Thymus (tissue), 11 donors: ENCODE results near the gene WNT5A. TPM values are rescaled to one million over a fixed set of nuclear protein-coding genes. Genes with fewer than 3 reads are reported as not detected.

ENCODE experiments used
- DNase-seq, 9 donors: peaks; one replicate each; pipeline ENCODE4 v3.0.0-alpha.2; 2013; ENCODE audit warnings: low spot score in 9 of 9, low read depth in 6 of 9, missing footprints in 1 of 9
- H3K27ac ChIP-seq, 2 donors: one replicate each; pipeline ENCODE4 v1.5.1; 2013; ENCODE audit warnings: control low read depth in 1 of 2, low read depth in 1 of 2, low read length in 1 of 2, mild to moderate bottlenecking in 1 of 2, moderate library complexity in 1 of 2
- H3K27me3 ChIP-seq, 2 donors: one replicate each; pipeline ENCODE4 v1.5.1; 2013; ENCODE audit warnings: low read length in 1 of 2; ENCODE audit not compliant: control insufficient read depth in 2 of 2, insufficient read depth in 1 of 2
- H3K36me3 ChIP-seq, 2 donors: one replicate each; pipeline ENCODE4 v1.5.1; 2013; ENCODE audit warnings: low read length in 1 of 2, mild to moderate bottlenecking in 1 of 2, moderate library complexity in 1 of 2; ENCODE audit not compliant: control insufficient read depth in 2 of 2, insufficient read depth in 2 of 2
- H3K4me1 ChIP-seq, 2 donors: one replicate each; pipeline ENCODE4 v1.5.1; 2013; ENCODE audit warnings: low read length in 2 of 2; ENCODE audit not compliant: control insufficient read depth in 2 of 2, insufficient read depth in 2 of 2
- H3K4me3 ChIP-seq, 2 donors: one replicate each; pipeline ENCODE4 v1.5.1; 2013; ENCODE audit warnings: low read length in 2 of 2, control low read depth in 1 of 2, mild to moderate bottlenecking in 1 of 2
- H3K9me3 ChIP-seq, 2 donors: one replicate each; pipeline ENCODE4 v1.5.1; 2013; ENCODE audit warnings: low read length in 1 of 2, mild to moderate bottlenecking in 1 of 2; ENCODE audit not compliant: control insufficient read depth in 2 of 2, insufficient read depth in 1 of 2
- WGBS: extraction: QIAGEN DNeasy Blood & Tissue Kit; methylation state at CpG from one replicate; pipeline ENCODE4 v1.1.7; 2013; 5-methylcytosine and 5-hydroxymethylcytosine counted together
- polyA plus RNA-seq: library from polyadenylated mRNA; stranded (reverse); fragments of 200-250 nt; gene quantifications from one replicate; pipeline ENCODE4 v1.2.3, GENCODE V29; 2013
- total RNA-seq: library from RNA; stranded (reverse); fragments of 120-200 nt; gene quantifications from one replicate; pipeline ENCODE4 v1.2.4, GENCODE V29; 2013
- donor health status: healthy.

The WNT5A gene
- total and polyA plus RNA-seq, 2 donors, result 2.9 to 5.5 TPM

DNA sequence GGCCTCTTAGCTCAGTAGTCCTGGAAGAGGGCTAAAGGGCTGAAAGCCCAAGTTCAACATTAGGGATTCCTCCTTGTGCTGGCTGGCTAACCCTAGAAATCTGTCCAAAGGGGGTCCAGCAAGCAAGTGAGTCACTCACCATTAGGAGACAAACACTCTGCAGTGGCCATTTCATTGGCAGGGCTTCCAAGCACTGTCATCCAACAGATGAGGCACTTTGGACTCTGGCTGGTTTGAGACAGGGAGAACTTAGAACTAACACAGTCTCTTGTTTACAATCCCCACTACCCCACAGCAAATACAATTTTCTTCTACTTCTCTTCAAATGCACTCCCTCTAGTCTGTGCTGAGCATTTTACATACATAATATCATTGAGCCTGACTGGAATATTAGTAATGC, 10.1 kb upstream of the WNT5A start:
- Histone ChIP-seq H3K4me3 (no peak overlapping the region), H3K27me3 (peaks cover 2 to 9% of the 10 kb centered on the region in 2 donors), H3K36me3 (no peaks in the 10 kb centered on the region), H3K9me3 (no peaks in the 10 kb centered on the region), H3K27ac (no peak overlapping the region), H3K4me1 (no peaks in the 10 kb centered on the region)
- DNase-seq, result no peak

DNA sequence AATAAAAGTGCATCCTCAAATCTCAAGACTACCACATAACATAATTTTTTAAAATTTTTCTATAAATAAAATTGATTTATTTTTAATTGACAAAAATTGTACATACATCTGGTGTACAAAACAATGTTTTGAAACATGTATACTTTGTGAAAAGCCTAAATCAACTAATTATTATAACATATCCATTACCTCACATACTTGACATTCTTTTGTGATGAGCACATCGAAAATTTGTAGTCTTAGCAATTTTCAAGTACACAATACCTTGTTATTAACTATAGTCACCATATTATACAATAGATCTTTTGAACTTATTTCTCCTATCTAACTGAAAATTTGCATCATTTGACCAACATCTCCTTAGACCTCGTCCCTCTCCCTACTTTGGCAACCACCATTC, 7.9 kb upstream of the WNT5A start:
- 91% methylated on average over 2 of the region's 2 CpGs for WGBS
- no peak overlapping the region for H3K4me3 ChIP-seq
- H3K27ac ChIP-seq, result no peak overlapping the region
- peaks cover 0 to 4% of the 10 kb centered on the region in 2 donors for H3K4me1 ChIP-seq
- peaks cover 18 to 32% of the 10 kb centered on the region in 2 donors for H3K27me3 ChIP-seq
- no peaks in the 10 kb centered on the region for H3K36me3 ChIP-seq
- no peak for DNase-seq
- H3K9me3 ChIP-seq, result no peaks in the 10 kb centered on the region

DNA sequence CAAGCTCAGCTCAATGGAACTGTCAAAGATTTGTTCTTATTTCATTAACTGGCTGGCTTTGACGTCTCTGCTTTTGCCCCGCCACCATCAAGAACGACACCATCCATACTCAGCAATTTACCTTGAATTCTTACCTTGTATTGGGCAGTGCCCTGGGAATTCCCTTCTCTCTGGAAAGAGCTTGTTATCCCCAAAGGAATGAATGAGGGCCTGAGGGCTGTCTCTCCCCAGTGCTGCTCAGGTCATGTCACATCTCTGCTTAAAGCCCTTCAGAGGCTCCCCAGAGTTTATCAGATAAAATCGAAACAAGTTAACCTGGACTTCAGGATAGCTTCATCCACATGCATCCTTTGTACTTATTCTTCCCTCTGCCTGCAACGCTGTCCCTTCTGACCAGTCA, 5.9 kb upstream of the WNT5A start:
- peaks cover 4 to 19% of the 10 kb centered on the region in 2 donors for H3K4me1 ChIP-seq
- no peak for DNase-seq
- 89% methylated on average over 5 of the region's 5 CpGs for WGBS
- H3K27me3 ChIP-seq, result peaks cover 33 to 49% of the 10 kb centered on the region in 2 donors
- no peaks in the 10 kb centered on the region for H3K9me3 ChIP-seq
- no peak overlapping the region for H3K4me3 ChIP-seq
- no peaks in the 10 kb centered on the region for H3K36me3 ChIP-seq
- no peak overlapping the region for H3K27ac ChIP-seq

DNA sequence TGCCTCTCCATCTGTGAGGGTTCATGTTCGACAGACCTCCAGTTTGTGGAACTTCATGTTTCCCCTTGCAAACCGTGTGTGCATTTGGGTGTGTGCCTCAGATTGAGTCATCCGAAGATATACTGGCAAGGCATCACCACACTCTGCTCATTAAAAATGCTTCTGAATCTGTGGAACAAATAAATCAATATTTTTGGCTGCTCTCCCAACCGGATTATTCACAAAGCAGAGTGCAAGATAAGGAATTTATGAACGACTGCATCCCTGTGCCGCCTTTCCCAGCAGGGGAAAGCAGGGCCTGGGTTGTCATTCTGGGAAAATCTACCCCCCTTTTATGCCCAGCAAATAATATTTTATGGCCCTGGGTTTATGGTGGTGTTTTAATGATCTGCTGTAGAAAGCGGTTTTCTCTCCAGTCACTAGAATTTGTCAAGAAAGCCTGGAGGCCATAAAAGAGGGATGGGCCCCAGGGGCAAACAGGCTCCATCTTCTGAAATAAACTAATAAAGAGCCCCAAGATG, 4.2 kb upstream of the WNT5A start:
- no peak overlapping the region for H3K4me3 ChIP-seq
- WGBS, result 82% methylated on average over 7 of the region's 7 CpGs
- peaks cover 43 to 65% of the 10 kb centered on the region in 2 donors for H3K27me3 ChIP-seq
- H3K27ac ChIP-seq, result no peak overlapping the region
- peaks cover 4 to 31% of the 10 kb centered on the region in 2 donors for H3K4me1 ChIP-seq
- H3K9me3 ChIP-seq, result peaks cover 0 to 5% of the 10 kb centered on the region in 2 donors
- H3K36me3 ChIP-seq, result no peaks in the 10 kb centered on the region
- no peak for DNase-seq

DNA sequence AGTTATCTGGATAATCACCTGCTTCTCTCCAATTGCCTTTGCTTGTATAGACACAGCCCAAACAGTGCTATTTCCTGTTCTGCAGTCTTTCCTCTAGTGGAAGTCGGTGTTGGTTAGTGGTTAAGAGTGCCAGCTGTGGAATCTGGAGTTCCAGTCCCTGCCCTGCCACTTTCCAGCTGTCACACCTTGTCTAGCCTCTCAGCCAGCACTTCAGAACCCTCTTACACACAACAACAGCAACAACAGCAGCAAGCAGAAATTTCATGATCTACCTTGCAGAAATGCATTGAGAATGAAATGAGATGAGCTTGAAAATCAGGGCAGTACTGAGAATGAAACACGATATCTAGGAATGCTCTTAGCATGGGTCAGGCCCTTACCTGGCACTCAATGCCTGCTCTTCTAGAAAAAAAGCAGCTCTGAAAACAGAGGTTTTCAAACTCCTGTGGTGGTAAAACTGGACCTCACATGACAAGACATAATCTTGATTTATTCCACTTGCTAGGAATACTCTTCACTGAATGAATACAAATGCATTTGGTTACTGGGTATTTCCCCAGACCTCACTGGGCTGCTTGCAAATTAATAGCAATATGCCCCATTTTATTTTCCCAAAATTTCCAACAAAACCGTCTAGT, 3.3 kb upstream of the WNT5A start:
- Histone ChIP-seq H3K4me3 (no peak overlapping the region), H3K9me3 (peaks cover 0 to 9% of the 10 kb centered on the region in 2 donors), H3K36me3 (no peaks in the 10 kb centered on the region), H3K4me1 (peaks cover 4 to 39% of the 10 kb centered on the region in 2 donors), H3K27ac (no peak overlapping the region), H3K27me3 (peaks cover 52 to 75% of the 10 kb centered on the region in 2 donors)
- WGBS, result 34% methylated on average over 3 of the region's 3 CpGs
- DNase-seq, result peak in 1 of 9 donors; percentile 21

DNA sequence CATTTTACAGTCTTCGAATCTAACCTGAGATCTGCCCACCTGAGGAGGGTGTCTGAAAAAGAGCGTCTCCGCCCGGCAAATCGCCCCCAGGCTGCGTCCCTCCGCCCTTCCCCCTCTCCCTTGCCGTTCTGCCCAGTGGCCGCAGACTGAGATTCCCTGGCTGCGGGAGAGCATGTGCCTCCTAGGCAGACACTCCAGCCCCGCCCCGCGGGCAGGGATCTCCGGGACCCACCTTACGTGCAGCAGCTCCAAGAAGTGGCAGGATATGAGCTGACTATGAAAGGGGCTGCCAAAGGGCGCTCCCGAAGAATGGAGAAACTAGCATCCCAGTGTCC, 2.7 kb upstream of the WNT5A start:
- Histone ChIP-seq H3K4me1 (peaks cover 4 to 45% of the 10 kb centered on the region in 2 donors), H3K4me3 (no peak overlapping the region), H3K36me3 (no peaks in the 10 kb centered on the region), H3K27ac (no peak overlapping the region), H3K9me3 (peaks cover 0 to 9% of the 10 kb centered on the region in 2 donors), H3K27me3 (peaks cover 57 to 81% of the 10 kb centered on the region in 2 donors)
- 6% methylated on average over 17 of the region's 17 CpGs for WGBS
- no peak for DNase-seq

DNA sequence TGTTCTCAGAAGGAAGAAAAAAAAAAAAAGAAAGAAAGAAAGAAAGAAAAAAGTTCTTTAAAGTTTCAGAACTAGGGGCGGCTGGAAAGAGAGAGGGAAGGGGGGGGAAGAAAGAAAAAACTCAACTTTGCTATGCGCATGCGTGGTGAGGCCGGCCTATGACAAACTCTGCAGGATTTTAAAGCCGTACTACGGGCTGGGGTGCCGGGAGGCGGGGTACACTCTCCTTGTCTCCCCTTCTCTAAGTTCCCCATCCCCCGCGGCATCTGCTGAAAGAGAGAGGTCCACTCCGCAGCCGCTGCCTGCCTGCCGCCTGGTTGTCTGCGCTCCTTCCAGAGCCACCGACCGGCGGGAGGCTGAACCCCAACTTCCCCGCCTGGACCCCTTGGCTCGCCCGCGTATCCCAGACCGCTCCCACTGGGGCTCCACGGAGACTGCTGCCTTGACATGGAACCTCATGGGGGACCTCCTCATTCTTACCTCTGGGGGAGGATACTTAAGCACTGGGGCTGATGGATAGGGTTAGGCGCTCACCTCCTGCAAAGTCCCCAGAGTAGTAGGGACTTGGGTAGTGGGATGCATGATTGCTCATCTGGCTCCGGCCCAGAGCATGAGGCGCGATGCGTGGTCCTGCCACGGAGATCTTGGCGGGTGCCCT, 1.4 kb upstream of the WNT5A start:
- peaks cover 68 to 93% of the 10 kb centered on the region in 2 donors for H3K27me3 ChIP-seq
- peak overlapping the region; percentile 77 to 79 for H3K4me3 ChIP-seq
- 2% methylated on average over 30 of the region's 30 CpGs for WGBS
- peaks cover 0 to 13% of the 10 kb centered on the region in 2 donors for H3K9me3 ChIP-seq
- no peak overlapping the region for H3K27ac ChIP-seq
- H3K4me1 ChIP-seq, result peaks cover 4 to 57% of the 10 kb centered on the region in 2 donors
- DNase-seq, result peak in 6 of 9 donors; percentile 58 to 90 (median 75)
- no peaks in the 10 kb centered on the region for H3K36me3 ChIP-seq

DNA sequence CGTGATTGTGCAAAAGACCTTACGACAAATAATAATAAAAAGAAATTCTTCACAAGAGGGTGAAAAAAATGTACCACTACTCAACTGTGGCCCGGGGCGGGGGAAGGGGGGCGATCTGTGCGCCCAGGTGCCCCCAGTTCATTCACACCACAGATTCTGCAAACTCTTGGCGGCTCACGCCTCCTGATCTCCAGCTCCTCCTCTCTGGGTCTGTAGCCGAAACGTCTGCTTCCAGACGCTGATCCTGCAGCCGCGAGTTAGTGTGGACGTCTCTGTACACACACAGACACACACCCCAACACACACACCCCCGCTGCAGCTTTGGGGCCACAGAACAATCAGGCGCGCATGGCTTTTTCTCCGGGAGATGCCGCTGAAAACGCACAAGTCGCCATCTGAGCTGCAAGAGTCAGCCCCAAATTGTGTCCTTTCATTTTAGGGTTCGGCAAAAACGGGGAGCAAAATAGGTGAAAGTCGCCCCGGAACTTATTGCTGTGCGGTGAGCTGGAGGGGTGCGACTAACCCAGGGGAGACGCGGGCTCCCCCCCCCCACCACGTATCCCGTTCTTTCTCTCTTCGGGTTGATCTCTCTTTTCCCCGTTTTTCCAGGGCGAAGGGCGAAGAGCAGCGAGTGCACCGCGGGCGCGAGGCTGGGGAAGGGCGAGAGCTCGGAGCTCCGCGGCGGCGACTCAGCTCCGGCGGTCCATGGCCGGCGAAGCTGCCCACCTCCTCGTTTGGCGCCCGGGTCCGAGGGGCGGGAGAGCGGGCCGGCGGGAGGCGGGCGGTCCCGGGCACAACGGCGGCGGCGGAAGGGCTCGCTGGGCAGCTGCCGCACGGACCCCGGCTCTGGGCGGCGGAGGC, 505 bp upstream of the WNT5A start:
- peaks cover 4 to 64% of the 10 kb centered on the region in 2 donors for H3K4me1 ChIP-seq
- H3K36me3 ChIP-seq, result no peaks in the 10 kb centered on the region
- WGBS, result 1% methylated on average over 71 of the region's 71 CpGs
- H3K27ac ChIP-seq, result peak overlapping the region; percentile 18 to 57
- peak in 3 of 9 donors; percentile 27 to 71 (median 52) for DNase-seq
- peaks cover 74 to 96% of the 10 kb centered on the region in 2 donors for H3K27me3 ChIP-seq
- peaks cover 0 to 13% of the 10 kb centered on the region in 2 donors for H3K9me3 ChIP-seq
- H3K4me3 ChIP-seq, result peak overlapping the region; percentile 77 to 79
